ENCODE data around the gene ACOD1.
"Not testable (repeated sequence)": the region's sequence is repeated elsewhere in the genome, so short reads cannot be mapped to it uniquely, and the experiment has no call there.

Gene ACOD1

DNA sequence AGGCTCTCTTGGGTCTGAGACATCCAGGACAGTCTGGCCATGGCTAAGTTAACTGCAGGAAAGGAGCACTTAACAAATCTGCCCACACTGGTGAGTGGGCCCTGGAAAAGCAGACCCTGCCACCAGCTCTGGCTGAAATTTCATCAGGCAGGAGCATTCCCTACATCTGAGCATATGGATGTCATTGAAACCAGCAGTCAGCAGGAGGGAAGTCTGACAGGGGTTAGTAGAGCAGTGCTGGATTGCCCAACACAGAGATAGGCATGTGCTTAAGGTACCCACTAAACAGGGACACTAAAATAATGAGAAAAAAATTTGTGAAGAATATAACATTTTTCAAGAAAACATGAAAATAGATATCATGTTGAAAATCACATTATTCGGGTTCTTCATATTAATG, 13.6 kb upstream of the ACOD1 start:
- Histone ChIP-seq H3K36me3 (ENCODE audit: insufficient read depth, low read length) (no peaks in the 10 kb centered on the region), H3K4me1 (ENCODE audit: insufficient read depth, low read length) (no peaks in the 10 kb centered on the region), H3K9ac (ENCODE audit: low read depth, low read length) (no peak overlapping the region), H3K9me3 (ENCODE audit: control insufficient read depth, insufficient read depth, low read length) (no peaks in the 10 kb centered on the region)

DNA sequence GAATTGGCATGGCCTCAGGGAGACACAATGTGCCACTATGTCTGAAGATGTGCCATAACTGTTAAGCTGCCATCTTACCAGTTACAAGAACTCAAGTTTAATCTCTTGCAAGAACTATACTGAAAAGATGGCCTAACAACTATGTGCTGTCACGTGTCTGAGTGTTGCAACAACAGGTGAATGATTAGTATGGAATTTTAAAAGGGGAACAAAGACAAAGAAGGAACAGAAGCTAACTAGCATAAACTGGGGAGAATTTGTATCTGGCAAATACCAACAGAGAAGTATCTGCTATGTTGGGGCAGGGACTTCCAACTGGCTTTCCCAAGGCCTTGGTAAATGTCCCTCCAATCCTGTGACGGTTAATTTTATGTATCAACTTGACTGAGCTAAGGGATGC, 11.5 kb upstream of the ACOD1 start:
- no peaks in the 10 kb centered on the region for H3K36me3 ChIP-seq (ENCODE audit: insufficient read depth, low read length)
- H3K4me1 ChIP-seq (ENCODE audit: insufficient read depth, low read length) = no peaks in the 10 kb centered on the region
- H3K9ac ChIP-seq (ENCODE audit: low read depth, low read length) = no peak overlapping the region
- H3K9me3 ChIP-seq (ENCODE audit: control insufficient read depth, insufficient read depth, low read length) = no peaks in the 10 kb centered on the region

DNA sequence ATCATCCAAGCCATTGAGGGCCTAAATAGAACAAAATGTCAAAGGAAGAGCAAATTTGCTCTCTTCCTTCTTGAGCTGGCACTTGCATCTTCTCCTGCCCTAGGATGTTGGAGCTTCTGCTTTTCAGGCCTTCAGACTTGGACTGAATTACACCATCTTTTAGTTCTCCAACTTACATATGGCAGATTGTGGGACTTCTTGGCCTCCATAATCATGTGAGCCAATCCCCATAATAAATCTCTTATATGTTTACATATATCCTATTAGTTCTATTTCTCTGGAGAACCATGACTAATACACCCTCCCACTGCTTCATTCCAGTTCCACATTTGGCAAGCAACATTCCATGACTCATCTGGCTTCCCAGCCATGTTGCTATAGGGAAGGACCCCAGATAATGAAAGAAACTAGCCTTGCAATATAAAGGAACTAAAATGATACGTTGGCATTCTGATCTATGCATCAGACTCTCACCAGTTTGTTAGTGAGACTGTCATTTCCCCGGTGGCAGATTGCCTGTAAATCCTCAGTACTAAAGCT, 11.0 kb upstream of the ACOD1 start:
- Histone ChIP-seq H3K9ac (ENCODE audit: low read depth, low read length) (no peak overlapping the region), H3K36me3 (ENCODE audit: insufficient read depth, low read length) (no peaks in the 10 kb centered on the region), H3K9me3 (ENCODE audit: control insufficient read depth, insufficient read depth, low read length) (no peaks in the 10 kb centered on the region), H3K4me1 (ENCODE audit: insufficient read depth, low read length) (no peaks in the 10 kb centered on the region)

DNA sequence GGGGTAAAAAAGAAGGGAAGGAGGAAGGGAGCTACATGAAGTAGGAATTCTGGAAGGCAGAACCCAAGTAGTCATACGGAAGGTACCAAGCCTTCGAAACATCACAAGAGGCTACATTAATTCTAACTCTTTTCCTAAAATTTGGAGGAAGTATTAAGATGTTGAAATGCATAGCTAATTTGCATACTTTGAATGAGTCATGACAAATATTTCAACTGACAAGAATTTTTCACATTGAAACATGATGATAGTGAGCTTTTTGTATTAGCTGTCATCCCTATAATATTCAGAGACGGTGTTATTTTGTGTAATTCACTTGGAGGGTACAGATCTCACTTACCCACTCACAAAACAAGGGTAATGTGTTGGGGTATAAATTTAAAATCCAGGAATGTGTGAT, 9.1 kb upstream of the ACOD1 start:
- no peaks in the 10 kb centered on the region for H3K36me3 ChIP-seq (ENCODE audit: insufficient read depth, low read length)
- H3K9me3 ChIP-seq (ENCODE audit: control insufficient read depth, insufficient read depth, low read length) = no peaks in the 10 kb centered on the region
- H3K4me1 ChIP-seq (ENCODE audit: insufficient read depth, low read length) = no peaks in the 10 kb centered on the region
- H3K9ac ChIP-seq (ENCODE audit: low read depth, low read length) = no peak overlapping the region

DNA sequence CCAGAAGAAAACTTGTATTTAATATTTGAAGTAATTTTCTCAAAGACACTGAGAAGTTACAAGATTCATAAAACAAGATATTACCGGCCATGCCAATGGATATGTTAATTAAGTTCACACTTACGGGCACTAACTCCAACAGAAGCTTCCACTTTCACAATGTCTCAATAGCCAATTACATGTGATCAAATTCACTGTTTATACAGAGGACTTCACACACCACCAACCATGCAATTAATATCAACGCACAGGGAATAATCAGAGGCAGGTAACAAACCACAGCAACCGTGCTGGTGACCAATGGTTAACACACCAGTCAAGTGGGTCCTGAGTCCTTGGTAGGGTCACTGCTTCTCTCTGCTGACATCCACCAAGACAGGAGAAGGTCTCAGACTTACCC, 5.9 kb upstream of the ACOD1 start:
- Histone ChIP-seq H3K36me3 (ENCODE audit: insufficient read depth, low read length) (no peaks in the 10 kb centered on the region), H3K9ac (ENCODE audit: low read depth, low read length) (no peak overlapping the region), H3K4me1 (ENCODE audit: insufficient read depth, low read length) (no peaks in the 10 kb centered on the region), H3K9me3 (ENCODE audit: control insufficient read depth, insufficient read depth, low read length) (no peaks in the 10 kb centered on the region)

DNA sequence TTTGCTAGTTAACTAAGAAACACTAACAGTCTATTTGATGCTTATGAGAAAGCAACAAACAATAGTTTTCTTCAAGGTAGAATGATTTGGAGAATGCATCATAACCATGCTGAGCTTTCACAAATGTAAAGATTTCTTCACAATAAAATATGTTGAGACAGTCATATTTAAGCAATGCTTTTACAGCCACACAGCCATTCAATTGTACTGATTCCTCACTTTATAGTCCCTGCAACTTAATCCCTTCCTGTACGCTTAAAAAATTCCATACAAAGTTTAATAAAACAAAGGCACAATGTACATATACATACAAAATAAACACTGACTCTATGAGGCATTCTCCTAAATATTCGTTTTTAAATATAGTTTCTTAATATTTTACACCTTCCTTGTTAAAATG, 4.7 kb upstream of the ACOD1 start:
- H3K9ac ChIP-seq (ENCODE audit: low read depth, low read length) = no peak overlapping the region
- no peaks in the 10 kb centered on the region for H3K9me3 ChIP-seq (ENCODE audit: control insufficient read depth, insufficient read depth, low read length)
- no peaks in the 10 kb centered on the region for H3K36me3 ChIP-seq (ENCODE audit: insufficient read depth, low read length)
- no peaks in the 10 kb centered on the region for H3K4me1 ChIP-seq (ENCODE audit: insufficient read depth, low read length)

DNA sequence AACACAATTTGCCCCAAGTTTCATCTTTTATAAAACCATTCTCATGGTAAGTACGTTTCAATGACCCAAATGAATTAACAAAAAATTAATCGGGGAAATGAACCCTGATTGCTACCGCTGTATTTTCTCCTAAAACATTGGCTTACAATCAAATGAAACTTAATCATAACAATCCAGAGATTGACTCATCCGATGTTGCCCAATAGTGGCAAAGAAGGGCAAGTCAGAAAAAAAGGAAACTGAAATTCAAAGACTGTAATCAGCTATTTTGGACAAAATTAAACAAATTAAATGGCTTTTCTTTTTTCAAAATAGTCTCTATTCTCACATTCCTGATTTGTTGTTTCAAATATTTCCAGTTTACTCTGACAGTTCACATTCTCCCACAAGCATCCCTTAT, 3.9 kb upstream of the ACOD1 start:
- no peak overlapping the region for H3K9ac ChIP-seq (ENCODE audit: low read depth, low read length)
- H3K9me3 ChIP-seq (ENCODE audit: control insufficient read depth, insufficient read depth, low read length) = no peaks in the 10 kb centered on the region
- H3K4me1 ChIP-seq (ENCODE audit: insufficient read depth, low read length) = no peaks in the 10 kb centered on the region
- no peaks in the 10 kb centered on the region for H3K36me3 ChIP-seq (ENCODE audit: insufficient read depth, low read length)

DNA sequence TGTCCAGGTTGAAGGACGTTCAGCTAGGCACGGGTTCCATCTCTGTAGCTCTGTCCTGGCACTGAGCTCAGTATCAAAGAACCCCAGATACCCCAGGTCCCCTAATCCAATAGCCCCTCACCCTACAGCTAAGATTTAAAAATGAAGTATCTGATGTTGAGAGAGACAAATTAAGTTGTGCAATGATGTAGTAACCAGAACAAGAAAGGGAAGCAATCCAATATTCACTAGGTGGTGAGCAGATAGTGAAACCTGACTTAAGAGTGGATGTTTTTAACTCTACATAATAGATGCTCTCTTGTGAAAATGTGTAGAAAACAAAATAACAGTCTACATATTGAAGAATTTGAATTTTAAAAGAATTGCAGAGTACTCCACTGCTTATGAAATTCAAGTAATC, 1.8 kb downstream of the ACOD1 start:
- H3K4me1 ChIP-seq (ENCODE audit: insufficient read depth, low read length) = no peaks in the 10 kb centered on the region
- H3K9me3 ChIP-seq (ENCODE audit: control insufficient read depth, insufficient read depth, low read length) = no peaks in the 10 kb centered on the region
- no peaks in the 10 kb centered on the region for H3K36me3 ChIP-seq (ENCODE audit: insufficient read depth, low read length)
- no peak overlapping the region for H3K9ac ChIP-seq (ENCODE audit: low read depth, low read length)

DNA sequence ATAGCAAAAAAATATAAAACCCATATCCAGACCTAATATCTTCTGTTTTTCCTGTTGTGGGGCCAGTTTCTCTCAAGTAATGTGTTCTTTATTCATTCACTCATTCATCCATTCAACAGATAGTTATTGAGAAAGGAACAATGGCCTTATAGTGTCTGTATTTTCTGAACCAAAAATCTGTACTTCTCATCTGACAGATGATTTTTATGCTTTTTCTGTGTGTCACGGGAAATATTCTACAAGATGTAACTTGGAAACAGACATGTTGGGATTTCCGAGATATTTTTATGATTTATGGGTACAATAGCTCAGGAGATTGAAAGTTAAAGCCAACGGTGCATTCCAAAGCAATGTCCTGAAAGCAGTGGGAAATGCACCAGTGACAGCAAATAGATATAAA, 5.7 kb downstream of the ACOD1 start:
- H3K4me1 ChIP-seq (ENCODE audit: insufficient read depth, low read length) = no peaks in the 10 kb centered on the region
- no peak overlapping the region for H3K9ac ChIP-seq (ENCODE audit: low read depth, low read length)
- no peaks in the 10 kb centered on the region for H3K36me3 ChIP-seq (ENCODE audit: insufficient read depth, low read length)
- H3K9me3 ChIP-seq (ENCODE audit: control insufficient read depth, insufficient read depth, low read length) = peaks cover 7% of the 10 kb centered on the region

DNA sequence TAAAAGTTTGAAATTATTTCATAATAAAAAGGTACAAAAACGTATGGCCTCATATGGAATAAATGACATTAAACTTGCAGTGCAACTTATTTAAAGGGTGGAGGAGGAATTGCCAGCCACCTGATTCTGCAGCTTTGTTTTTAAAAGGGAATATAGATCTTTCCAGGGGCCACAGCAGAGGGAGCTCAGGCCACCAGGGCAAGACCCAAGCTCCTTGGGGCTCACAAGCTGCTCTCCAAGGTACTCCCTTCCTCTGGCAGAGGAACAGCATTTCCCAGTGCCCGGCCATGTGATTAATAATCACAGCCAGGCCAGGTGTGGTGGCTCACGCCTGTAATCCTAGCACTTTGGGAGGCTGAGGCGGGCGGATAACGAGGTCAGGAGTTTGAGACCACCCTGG, 6.2 kb downstream of the ACOD1 start:
- Histone ChIP-seq H3K9me3 (ENCODE audit: control insufficient read depth, insufficient read depth, low read length) (peaks cover 8% of the 10 kb centered on the region), H3K9ac (ENCODE audit: low read depth, low read length) (no peak overlapping the region), H3K4me1 (ENCODE audit: insufficient read depth, low read length) (no peaks in the 10 kb centered on the region), H3K36me3 (ENCODE audit: insufficient read depth, low read length) (no peaks in the 10 kb centered on the region)

DNA sequence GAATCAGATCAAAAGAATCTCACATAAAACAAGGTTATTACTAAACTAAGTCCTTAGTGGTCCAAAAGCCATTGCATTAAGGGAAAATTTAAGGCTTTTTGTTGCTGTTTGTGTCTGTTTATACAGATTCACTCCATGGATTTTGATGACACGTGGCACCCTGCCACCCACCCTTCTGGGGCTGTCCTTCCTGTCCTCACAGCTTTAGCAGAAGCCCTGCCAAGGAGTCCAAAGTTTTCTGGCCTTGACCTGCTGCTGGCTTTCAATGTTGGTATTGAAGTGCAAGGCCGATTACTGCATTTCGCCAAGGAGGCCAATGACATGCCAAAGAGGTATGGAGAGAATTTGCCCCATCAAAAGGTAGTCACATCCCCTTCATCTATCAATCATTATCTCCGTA, 6.9 kb downstream of the ACOD1 start:
- Histone ChIP-seq H3K9me3 (ENCODE audit: control insufficient read depth, insufficient read depth, low read length) (peaks cover 8% of the 10 kb centered on the region), H3K9ac (ENCODE audit: low read depth, low read length) (no peak overlapping the region), H3K4me1 (ENCODE audit: insufficient read depth, low read length) (no peaks in the 10 kb centered on the region), H3K36me3 (ENCODE audit: insufficient read depth, low read length) (no peaks in the 10 kb centered on the region)

DNA sequence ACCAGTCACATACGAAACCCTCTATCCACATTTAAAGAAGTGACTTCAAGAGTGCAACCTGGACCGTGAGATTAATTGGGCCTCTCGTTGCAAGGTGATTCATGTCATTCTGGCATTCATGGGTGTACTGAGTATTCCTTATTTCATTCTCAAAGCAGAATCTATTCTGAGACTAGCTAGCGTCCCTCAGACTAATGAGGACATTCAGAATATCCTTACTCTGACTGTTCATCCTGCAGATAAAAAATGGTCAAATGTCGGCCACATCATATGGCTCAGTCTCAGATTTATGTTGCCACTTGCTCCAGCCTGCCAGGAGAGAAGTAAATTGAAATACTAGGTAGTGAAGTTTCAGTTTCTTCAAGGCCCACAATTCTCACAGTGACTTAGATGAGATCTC, 7.3 kb downstream of the ACOD1 start:
- Histone ChIP-seq H3K9me3 (ENCODE audit: control insufficient read depth, insufficient read depth, low read length) (peaks cover 8% of the 10 kb centered on the region), H3K36me3 (ENCODE audit: insufficient read depth, low read length) (no peaks in the 10 kb centered on the region), H3K9ac (ENCODE audit: low read depth, low read length) (no peak overlapping the region), H3K4me1 (ENCODE audit: insufficient read depth, low read length) (no peaks in the 10 kb centered on the region)

DNA sequence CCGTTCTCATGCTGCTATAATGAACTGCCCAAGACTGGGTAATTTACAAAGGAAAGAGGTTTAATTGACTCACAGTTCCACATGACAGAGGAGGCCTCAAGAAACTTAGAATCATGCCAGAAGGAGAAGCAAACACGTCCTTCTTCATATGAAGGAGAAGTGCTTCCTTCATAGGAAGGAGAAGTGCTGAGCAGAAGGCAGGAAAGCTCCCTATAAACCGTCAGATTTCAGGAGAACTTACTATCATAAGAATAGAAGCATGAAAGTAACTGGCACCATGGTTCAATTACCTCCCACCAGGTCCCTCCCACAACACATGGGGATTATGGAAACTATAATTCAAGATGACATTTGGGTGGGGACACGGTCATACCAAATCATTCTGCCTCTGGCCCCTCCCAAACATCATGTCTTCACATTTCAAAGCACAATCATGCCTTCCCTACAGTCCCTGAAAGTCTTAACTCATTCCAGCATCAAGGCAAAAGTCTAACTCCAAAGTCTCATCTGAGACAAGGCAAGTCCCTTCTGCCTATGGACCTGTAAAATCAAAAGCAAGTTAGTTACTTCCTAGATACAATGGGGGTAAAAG, 10.6 kb downstream of the ACOD1 start:
- H3K9ac ChIP-seq (ENCODE audit: low read depth, low read length) = no peak overlapping the region

DNA sequence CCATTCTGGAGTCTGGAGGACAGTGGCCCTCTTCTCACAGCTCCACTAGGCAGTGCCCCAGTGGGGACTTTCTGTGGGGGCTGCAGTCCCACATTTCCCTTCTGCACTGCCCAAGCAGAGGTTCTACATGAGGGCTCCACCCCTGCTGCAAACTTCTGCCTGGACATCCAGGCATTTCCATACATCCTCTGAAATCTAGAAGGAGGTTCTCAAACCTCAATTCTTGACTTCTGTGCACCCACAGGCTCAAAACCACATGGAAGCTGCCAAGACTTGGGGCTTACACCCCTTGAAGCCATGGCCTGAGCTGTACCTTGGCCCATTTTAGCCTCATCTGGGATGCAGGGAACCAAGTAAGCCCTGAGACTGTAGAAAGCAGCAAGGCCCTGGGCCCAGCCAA, 11.4 kb downstream of the ACOD1 start:
- not testable (repeated sequence) for H3K4me1 ChIP-seq (ENCODE audit: insufficient read depth, low read length); H3K9ac ChIP-seq (ENCODE audit: low read depth, low read length); H3K36me3 ChIP-seq (ENCODE audit: insufficient read depth, low read length)
- peaks cover 11% of the 10 kb centered on the region for H3K9me3 ChIP-seq (ENCODE audit: control insufficient read depth, insufficient read depth, low read length)

More for the DNA sequence above, 10.6 kb downstream of the ACOD1 start:
- Histone ChIP-seq H3K4me1 (ENCODE audit: insufficient read depth, low read length) (no peaks in the 10 kb centered on the region), H3K9me3 (ENCODE audit: control insufficient read depth, insufficient read depth, low read length) (peaks cover 11% of the 10 kb centered on the region), H3K36me3 (ENCODE audit: insufficient read depth, low read length) (no peaks in the 10 kb centered on the region)

DNA sequence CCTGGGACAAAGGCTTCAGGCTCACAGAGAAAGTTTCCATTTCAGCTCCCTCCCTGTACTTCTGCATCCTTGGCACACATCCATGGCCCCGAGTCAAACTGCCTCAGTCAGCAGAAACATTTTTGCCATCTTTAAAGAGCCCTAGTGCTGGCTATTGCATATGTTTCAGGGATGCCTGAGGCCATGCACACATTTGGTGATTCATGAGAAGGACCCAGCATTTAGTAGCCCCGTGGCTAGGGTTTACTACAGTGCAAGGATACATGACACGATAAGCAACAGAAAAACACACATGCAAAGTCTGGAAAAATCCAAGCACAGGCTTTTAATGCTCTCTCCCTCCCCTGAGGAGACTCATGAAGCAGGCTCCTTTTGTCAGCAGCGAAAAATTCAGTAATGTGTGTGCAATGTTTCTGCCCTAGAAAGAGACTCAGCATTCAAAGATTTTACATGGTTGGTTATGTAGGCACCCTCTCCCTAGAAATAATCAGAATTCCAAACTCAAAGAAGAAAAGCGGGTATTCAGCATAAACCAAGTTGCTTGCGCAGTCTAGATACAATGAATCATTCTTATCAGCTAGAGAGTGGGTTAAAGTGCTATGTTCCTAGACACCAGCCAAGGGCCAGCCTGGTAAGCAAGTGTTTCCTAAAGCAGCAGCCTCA, 17.6 kb downstream of the ACOD1 start:
- Histone ChIP-seq H3K36me3 (ENCODE audit: insufficient read depth, low read length) (no peaks in the 10 kb centered on the region), H3K4me1 (ENCODE audit: insufficient read depth, low read length) (no peaks in the 10 kb centered on the region), H3K9ac (ENCODE audit: low read depth, low read length) (no peak overlapping the region), H3K9me3 (ENCODE audit: control insufficient read depth, insufficient read depth, low read length) (peaks cover 3% of the 10 kb centered on the region; the same call in 1 of the 2 replicates)
